DOHH2 (cell line): ENCODE results near the gene CD274.

Source experiments
- CTCF ChIP-seq: fragments of 200-600 bp; sonication (generic); IDR thresholded peaks from one replicate; pipeline ENCODE4 v1.5.1; 2014; ENCODE audit warnings: antibody characterized with exemption, mild to moderate bottlenecking, low read depth, low read length; ENCODE audit not compliant: poor library complexity, severe bottlenecking
- EZH2phosphoT487 ChIP-seq: fragments of 200-600 bp; sonication (generic); IDR thresholded peaks from 2 replicates; pipeline ENCODE4 v1.6.1; 2017; ENCODE audit warnings: borderline replicate concordance, mild to moderate bottlenecking, antibody characterized with exemption, low read length, moderate library complexity, mixed read lengths

GRCh38 chr9:5402217-5402616, 48.1 kb upstream of the CD274 start:
- no peak for TF ChIP-seq CTCF
- no peak for TF ChIP-seq EZH2phosphoT487
